Activated CD8-positive, alpha-beta T cell treated with anti-CD3 and anti-CD28 coated beads for 36 hours (primary cell): ENCODE results near the gene SPESP1. TPM values are rescaled to one million over a fixed set of nuclear protein-coding genes. Genes with fewer than 3 reads are reported as not detected.

Experiments
- ATAC-seq: fragments of 200-7000 bp; cut with Tn5 transposase; one replicate; pipeline ENCODE4 v1.10.0; 2021; ENCODE audit warnings: mild to moderate bottlenecking, moderate library complexity
- CTCF ChIA-PET: fragments of 350-600 bp; sonication (Branson Sonifier 250); formaldehyde crosslinking; loops from one replicate; lab custom pipeline; 2021; ENCODE audit warnings: antibody characterized with exemption; lab: Charles Lee
- POLR2A ChIA-PET: fragments of 350-600 bp; sonication (Branson Sonifier 250); formaldehyde crosslinking; loops from one replicate; lab custom pipeline; 2021; ENCODE audit warnings: antibody characterized with exemption; lab: Charles Lee
- DNase-seq: peaks from one replicate; pipeline ENCODE4 v3.0.0-alpha.2; 2020
- H3K27ac Mint-ChIP-seq: one replicate; pipeline ENCODE4 v1.8.0; 2021; ENCODE audit warnings: mild to moderate bottlenecking, mixed read lengths
- H3K27me3 Mint-ChIP-seq: one replicate; pipeline ENCODE4 v1.8.0; 2021; ENCODE audit warnings: mixed read lengths
- H3K36me3 Mint-ChIP-seq: one replicate; pipeline ENCODE4 v1.8.0; 2021; ENCODE audit warnings: low read depth, mixed read lengths
- H3K4me1 Mint-ChIP-seq: one replicate; pipeline ENCODE4 v1.8.0; 2021; ENCODE audit warnings: low read depth, mixed read lengths
- H3K4me3 Mint-ChIP-seq: one replicate; pipeline ENCODE4 v1.8.0; 2021; ENCODE audit warnings: mild to moderate bottlenecking, moderate library complexity, mixed read lengths
- H3K9me3 Mint-ChIP-seq: one replicate; pipeline ENCODE4 v1.8.0; 2021; ENCODE audit warnings: mixed read lengths
- CTCF ChIP-seq: fragments of 200-600 bp; IDR thresholded peaks from one replicate; pipeline ENCODE4 v1.8.0; 2022; ENCODE audit warnings: antibody characterized with exemption, mild to moderate bottlenecking
- intact Hi-C: fragments of 100-400 bp; cut with micrococcal nuclease; formaldehyde crosslinking; loops from one replicate; pipeline ENCODE4 v1.10.0; 2022
- total RNA-seq, 2 experiments: library from RNA; stranded (reverse); gene quantifications; one replicate each; pipeline ENCODE4 v1.2.3, GENCODE V29; 2021

SPESP1 gene
- total RNA-seq, 2 experiments from 2014 or later: 0.18 to 0.36 TPM

DNA sequence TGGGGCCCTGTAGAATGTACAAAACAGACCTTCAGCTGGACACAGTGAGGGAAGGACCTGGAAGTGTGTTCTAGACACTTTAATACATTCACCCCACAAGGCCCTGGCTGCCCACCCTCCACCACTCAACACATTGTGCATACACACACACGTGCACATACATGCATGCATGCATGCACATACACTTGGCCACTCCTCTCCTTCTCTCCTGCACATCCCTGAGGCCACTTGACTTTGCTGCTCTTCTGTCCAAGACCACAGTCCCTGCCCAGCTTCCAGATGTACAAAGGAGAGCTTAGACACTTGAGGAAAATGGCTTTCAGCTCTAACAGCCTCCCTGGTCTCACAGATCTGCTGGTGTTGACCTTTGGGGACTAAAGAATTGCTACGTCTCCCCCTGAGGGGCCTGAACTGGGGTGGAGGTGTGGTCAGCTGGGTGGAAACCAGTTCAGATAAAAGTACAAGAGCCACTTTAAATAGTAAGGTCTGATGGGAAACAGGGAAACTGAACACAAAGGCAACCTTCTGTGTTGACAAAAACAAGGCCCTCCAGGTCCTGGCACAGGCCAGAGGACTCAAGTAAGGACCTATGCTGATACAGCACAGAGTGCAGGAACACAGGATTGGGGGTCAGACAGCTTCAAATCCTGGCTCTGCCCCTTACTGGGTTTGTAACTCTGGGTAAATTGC is 59.4 kb downstream of the SPESP1 start:
- no peaks in the 10 kb centered on the region for H3K36me3 Mint-ChIP-seq
- no peaks in the 10 kb centered on the region for H3K4me1 Mint-ChIP-seq
- H3K27ac Mint-ChIP-seq: no peak overlapping the region
- H3K4me3 Mint-ChIP-seq: no peak overlapping the region
- CTCF ChIA-PET: no interaction called here
- TF ChIP-seq CTCF: no peak
- no peaks in the 10 kb centered on the region for H3K9me3 Mint-ChIP-seq
- DNase-seq (no peak), ATAC-seq (no peak)
- POLR2A ChIA-PET: no interaction called here
- intact Hi-C loops: no loop called here
- H3K27me3 Mint-ChIP-seq: peaks cover 2% of the 10 kb centered on the region

- POLR2A ChIA-PET: no interaction called here
Measured at GRCh38 chr15:68990231-68990991, 60.1 kb downstream of the SPESP1 start.

DNA sequence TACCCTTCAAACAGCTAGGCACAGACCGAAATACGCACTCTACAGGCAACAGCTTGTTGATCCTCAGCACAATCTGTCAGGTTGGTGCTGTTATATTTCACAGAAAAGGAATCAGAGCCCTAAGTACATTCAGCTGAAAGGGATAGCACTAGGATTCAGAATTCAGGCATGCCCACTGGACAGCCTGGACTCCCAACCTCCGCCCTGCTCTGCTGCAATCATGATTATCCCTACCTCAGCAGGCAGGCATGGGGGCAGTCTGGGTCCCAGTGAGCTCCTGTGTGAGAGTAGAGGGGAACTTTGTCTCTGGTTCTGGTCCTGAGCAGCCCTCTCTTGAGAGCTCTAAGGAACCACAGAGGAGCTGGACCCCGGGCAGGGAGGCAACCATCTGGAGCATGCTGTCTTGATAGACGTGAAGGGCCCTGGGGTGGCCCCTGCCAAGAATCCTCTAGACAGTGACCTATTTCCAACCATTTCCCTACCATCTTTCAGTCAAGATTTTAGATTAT is 60.7 kb downstream of the SPESP1 start:
- no peak for ATAC-seq
- no peak for DNase-seq
- ChIA-PET POLR2A (no interaction called here), CTCF (no interaction called here)
- H3K9me3 Mint-ChIP-seq: no peaks in the 10 kb centered on the region
- no peaks in the 10 kb centered on the region for H3K4me1 Mint-ChIP-seq
- intact Hi-C loops: no loop called here
- H3K27ac Mint-ChIP-seq: no peak overlapping the region
- no peak overlapping the region for H3K4me3 Mint-ChIP-seq
- H3K27me3 Mint-ChIP-seq: peaks cover 2% of the 10 kb centered on the region
- no peak for TF ChIP-seq CTCF
- no peaks in the 10 kb centered on the region for H3K36me3 Mint-ChIP-seq

More at GRCh38 chr15:68990231-68990991, 60.1 kb downstream of the SPESP1 start:
- Mint-ChIP-seq H3K27ac (no peak overlapping the region), H3K36me3 (no peaks in the 10 kb centered on the region), H3K4me1 (no peaks in the 10 kb centered on the region), H3K4me3 (no peak overlapping the region), H3K9me3 (no peaks in the 10 kb centered on the region), H3K27me3 (peaks cover 2% of the 10 kb centered on the region)
- TF ChIP-seq CTCF: no peak
- DNase-seq: no peak
- no peak for ATAC-seq
- intact Hi-C loops: no loop called here
- CTCF ChIA-PET: no interaction called here

- CTCF ChIA-PET: no interaction called here
Measured at GRCh38 chr15:68991723-68992122, 61.4 kb downstream of the SPESP1 start.

More at GRCh38 chr15:68991723-68992122, 61.4 kb downstream of the SPESP1 start:
- H3K36me3 Mint-ChIP-seq: no peaks in the 10 kb centered on the region
- no peak for TF ChIP-seq CTCF
- POLR2A ChIA-PET: no interaction called here
- DNase-seq (no peak), ATAC-seq (no peak)
- no peaks in the 10 kb centered on the region for H3K4me1 Mint-ChIP-seq
- H3K27ac Mint-ChIP-seq: no peak overlapping the region
- H3K4me3 Mint-ChIP-seq: no peak overlapping the region
- H3K27me3 Mint-ChIP-seq: no peaks in the 10 kb centered on the region
- intact Hi-C loops: no loop called here
- H3K9me3 Mint-ChIP-seq: no peaks in the 10 kb centered on the region
